NCI-H1092 (cell line): ENCODE data around the gene GLRA3.
"Not testable (repeated sequence)": the region's sequence is repeated elsewhere in the genome, so short reads cannot be mapped to it uniquely, and the experiment has no call there.

Experiments used
- DNase-seq: peaks from one replicate; lab custom pipeline; 2025; lab: John Stamatoyannopoulos, UW

Gene GLRA3

GRCh38 chr4:174658246-174658645 lies 170.8 kb downstream of the GLRA3 start:
- DNase-seq: no peak

DNA sequence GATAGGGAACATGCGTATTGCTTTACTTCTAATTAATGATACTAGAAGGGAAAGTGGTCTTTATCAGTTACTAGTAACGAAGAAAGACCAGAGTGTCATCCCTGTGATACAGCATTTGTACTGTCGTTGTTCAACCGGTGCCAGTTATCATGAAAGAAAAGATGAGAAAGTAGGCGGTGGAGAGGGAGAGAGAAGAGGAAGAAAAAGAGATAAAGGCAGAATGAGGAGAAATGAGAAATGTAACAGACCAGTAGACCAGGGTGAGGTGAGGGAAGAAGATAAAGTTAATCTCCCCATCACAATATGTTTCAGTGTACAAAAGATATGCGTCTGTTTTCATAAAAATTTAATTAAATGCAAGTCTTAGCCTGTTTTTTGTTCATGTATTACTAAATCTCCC lies 171.6 kb downstream of the GLRA3 start:
- DNase-seq: no peak

GRCh38 chr4:174654634-174655033 lies 174.4 kb downstream of the GLRA3 start:
- DNase-seq: no peak

DNA sequence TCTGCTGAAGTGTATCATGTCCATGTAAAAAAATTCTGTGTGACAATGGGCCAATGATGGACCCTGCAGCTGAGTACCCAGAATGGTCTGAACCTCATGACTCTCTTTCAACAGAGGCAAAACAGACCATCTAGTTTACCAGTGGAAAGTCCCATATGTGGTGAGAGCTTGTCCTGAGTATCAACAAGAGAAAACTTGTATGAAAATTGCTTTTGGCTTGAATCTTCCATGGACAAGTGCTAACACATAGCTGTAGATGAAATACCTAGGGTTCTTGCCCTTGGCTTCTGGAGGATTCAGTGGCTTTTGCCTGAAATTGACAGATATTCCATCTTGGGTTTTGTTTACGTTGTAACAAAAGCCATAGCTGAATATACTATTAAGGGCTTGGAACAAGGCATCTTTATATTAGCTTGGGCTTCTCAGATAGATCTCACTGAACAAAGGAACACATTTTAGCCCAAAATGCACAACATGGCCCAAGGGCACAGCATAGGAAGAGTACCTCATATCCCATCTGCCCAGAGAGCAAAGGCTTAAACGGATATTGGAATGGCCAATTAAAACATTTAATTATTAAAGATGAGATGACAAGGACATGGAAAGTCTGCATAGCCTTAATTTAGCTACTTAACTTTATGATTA lies 178.2 kb downstream of the GLRA3 start:
- no peak for DNase-seq

DNA sequence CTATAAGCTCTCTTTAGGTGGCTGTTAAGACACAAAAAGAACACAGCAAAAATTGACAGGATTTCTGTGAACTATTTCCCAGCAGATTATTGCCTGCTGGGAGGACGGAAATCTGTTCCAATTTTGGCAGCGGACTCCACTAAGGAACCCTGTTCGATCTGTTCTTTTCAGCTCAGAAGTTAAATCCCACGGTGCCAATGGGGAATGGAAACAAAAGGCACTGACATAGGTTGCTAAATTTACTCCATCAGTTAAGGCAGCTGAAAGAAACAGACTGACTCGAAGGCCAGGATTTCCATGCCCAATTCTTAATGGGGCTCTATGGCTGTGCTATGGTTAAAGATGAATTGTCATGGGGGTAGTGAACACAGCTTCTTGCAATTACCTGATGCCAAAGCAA lies 180.2 kb downstream of the GLRA3 start:
- no peak for DNase-seq

DNA sequence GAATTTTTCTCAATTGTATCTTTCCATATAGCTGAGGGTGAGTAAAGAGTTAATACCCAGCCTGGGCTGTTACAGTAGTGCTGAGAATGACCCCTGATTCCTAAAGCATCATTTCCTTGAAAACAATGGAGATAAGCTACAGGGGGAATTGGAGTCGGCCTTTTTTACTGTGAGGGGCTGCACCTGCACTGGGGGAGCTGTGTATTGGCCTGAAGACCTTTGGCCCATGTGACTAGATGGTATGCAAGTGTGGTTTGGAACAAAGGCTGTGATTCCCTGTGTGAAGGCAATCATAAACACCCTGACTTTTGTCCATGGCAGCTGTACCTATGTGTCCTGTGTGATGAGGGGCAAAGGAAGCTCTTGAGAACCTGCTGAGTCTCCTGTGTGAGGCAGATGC lies 182.7 kb downstream of the GLRA3 start:
- no peak for DNase-seq

DNA sequence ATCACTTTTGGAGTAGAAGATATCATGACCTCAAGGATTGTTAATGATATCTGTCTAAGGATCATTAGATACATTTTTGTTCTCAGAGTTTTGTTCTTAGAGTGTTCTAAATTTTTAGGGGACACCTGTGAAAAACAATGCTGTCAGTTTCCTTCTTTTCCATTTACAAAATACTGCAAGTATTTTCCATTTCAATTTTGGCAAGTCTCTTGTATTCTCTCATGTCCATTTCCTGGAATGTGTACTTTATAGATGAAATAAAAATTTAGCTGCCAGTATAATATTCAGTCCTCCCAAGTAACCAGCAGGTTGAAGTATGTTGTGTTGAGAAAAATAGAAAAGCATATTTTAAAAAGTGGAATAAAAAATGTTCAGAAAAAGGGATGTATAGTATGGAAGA lies 188.9 kb downstream of the GLRA3 start:
- DNase-seq: no peak

GRCh38 chr4:174635732-174636131 lies 193.3 kb downstream of the GLRA3 start:
- DNase-seq: no peak

DNA sequence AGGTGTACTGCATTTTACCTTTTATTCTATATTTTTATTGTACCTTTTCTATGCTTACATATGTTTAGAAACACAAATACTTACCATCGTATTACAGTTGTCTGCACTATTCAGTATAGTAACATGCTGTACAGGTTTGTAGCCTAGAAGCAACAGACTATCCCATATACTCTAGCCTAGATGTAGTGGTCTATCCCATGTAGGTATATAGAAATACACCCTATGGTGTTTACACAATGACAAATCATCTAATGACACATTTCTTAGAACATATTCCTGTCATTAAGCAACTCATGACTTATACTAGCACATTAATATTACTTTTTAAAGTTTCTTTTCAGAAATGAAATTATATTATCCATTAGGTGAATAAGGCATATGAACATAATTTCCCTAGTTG lies 195.6 kb downstream of the GLRA3 start:
- DNase-seq: no peak

- peak; percentile 13 for DNase-seq
Measured at GRCh38 chr4:174631901-174632758, 196.9 kb downstream of the GLRA3 start.

GRCh38 chr4:174629907-174630450 lies 199.1 kb downstream of the GLRA3 start:
- not testable (repeated sequence) for DNase-seq

DNA sequence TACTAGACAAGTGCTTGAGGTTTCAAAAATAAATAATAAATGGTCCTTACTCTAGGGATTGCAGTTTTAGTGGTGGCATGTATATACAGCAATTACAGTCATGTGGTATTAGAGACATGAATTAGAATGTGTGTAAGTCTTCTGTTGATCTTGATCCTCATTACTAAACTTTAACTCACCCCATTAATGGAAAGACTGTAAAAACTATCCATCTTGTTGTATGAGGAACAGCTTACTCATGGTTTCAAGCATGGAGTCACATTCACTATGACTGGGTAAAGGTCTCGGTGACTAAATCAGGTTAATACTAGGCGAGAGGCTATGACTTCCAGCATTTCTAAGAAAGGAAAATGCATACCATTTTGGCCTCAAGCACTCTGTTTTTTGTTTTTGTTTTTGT lies 199.8 kb downstream of the GLRA3 start:
- no peak for DNase-seq

DNA sequence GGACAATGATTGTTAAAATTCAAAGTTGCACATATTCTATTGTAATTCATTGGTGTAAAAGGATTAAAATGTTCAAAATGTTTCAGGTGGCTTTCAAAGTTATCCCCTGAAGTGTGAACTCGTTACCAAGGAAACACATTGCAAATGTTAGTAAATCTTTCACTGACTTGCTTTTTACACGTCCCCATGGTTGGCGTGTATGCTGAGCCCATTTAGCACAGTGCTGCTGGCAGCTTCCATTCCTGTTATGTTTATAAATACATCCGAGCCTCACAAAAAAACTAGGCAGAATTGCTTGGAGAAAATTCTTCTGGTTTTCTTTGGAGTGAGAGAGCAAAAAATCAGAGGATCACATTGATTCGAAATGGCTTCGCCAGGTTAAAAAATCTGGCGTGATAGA lies 200.9 kb downstream of the GLRA3 start:
- DNase-seq: no peak

GRCh38 chr4:174627473-174627872 lies 201.6 kb downstream of the GLRA3 start:
- no peak for DNase-seq

DNA sequence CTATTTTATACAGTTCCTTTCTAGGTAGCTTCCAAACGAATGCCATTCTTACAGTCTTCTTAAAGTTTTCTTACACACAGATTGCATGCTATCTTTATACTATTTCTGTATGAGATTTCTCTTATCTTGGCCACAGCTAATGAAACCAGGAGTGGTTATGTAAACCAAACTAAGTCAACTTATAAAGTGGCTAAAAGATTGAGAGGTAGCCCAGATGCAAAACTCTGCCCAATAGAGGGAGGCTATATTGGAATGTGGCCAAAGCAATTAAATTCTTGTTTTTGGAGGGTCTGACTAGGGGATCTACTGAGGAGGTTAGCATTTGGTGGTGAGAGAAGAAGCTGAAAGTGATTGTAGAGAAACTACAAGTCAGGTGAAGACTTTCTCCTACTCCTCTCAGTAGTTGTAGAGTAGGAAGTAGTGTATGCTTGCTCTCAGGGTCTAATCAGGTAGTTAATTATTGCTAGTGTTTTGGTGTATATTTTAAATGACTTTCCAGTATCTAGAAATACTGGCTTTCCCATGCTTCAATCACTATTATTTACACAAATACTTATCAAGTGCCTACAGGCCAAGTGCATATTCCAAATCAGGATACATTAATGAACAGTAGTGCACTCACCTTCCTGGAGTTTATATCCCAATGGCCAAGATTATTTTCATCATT lies 202.6 kb downstream of the GLRA3 start:
- no peak for DNase-seq

DNA sequence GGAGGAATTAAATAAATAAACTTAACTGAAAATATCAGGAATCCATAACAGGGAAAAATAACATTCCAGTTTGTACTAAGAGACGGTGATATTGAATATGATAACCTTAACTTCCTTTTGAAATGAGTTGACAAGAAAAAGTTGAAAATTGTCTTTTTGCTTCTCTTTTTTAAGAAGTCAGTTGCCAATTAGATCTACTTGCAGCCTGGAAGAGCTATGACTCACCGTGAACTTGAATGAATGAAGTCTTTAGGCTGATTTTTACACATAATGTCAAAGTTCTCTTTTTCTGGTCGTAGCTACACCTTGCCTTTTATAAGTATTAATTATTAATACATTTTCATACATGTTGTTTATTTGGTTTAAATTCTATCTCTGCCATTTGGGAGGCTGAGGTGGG lies 212.4 kb downstream of the GLRA3 start:
- no peak for DNase-seq

DNA sequence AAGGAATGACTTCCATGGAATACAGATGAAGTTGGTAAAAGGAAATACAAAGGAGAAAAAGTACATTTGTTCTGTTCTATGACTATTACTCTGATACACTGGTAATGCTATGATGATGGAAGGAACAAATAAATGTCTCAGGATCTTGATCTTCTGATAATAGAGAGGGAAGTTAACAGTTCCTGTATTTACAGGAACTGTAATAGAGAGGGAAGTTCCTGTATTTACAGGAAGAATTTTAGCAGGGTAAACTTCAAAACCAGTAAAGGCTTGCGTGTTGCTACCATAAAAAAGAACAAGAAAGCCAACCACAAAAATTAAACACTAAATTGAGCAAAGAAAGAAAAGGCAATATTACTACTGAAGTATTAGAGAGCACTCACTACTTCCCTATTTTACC lies 215.1 kb downstream of the GLRA3 start:
- no peak for DNase-seq

DNA sequence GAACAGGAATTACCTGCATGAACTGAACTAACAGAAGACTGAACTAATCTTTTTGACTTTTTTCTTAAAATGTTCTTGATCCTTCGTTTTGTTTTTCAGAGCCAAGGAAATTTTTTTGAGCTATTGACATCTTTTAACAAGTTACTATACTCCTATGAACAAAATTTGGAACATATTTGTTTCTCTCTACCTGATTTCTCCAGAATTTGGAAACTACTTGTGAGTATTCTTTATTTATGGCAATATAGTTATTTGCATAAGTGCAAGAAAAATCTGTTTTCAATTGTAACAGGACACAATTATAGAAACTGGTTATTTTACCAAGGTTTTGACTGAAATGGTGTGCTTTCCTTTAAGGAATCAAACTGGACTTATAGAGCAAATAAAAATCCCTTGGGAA lies 217.3 kb downstream of the GLRA3 start:
- DNase-seq: no peak

DNA sequence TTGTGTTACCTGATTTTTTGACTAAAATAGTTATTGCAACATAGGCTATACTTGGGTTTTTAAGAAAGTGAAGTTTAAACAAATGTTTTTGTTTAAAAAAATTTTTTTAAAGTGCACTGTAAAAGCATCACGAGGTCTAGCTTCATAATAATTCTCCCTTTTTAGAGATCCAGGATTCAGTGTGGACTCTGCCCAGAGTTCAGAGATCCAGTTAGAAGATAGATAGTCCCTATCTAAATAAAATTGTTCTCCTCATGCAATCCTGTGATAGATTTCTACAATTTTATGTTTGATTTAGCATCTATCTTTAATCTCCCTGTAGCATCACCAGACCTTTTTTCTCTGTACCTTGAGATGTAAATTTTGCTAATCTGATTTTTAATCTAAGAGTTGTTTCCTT lies 221.3 kb downstream of the GLRA3 start:
- no peak for DNase-seq

DNA sequence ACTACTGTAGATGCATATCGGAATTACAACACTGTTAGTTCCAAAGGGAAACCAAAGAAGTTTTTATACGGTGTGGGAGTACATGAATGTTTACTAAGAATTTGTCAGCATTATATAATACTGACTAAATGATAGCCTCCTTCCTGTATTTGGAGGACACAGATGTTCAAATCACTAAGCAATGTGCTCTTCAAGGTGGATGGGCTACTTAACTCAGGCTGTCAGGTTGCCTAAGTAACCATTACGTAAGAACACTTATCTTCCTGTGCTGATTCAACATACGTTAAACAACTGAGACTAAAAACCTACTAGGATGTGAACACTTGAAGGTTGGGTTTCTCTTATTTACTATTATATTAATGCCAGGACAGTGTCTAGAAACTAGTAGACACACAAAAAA lies 224.8 kb downstream of the GLRA3 start:
- no peak for DNase-seq

DNA sequence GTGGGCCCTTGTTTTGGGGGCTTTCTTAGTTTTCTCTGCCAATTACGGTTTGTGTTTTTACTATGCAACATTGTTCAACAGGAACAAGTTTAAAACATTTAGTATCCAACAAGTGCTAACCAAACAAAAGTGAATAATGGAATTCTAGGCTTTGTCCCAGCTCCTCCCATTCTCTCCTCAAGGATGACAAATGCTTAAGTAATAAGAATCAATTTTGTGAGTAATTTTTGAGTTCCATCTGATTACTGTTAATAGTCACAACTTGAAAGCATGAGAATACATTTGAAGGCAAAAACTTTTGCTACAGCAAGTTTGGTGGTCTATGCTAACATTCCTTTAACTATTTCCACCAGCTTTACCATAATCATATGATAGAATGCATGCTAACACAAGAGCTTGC lies 228.7 kb downstream of the GLRA3 start:
- no peak for DNase-seq

DNA sequence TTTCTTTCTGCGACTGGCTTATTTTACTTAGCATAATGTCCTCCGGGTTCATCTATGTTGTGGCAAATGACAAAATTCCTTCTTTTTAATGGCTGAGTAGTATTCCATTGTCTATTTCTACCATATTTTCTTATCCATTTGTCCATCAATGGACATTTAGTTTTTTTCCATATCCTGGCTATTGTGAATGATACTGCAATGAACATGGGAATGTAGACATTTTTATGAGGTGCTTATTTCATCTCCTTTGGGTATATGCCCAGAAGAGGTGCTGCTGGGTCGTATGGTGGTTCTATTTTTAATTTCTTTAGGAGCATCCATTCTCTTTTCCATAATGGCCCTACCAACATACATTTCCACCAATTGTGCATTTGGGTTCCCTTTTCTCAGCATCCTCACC lies 230.2 kb downstream of the GLRA3 start:
- DNase-seq: no peak

GRCh38 chr4:174596513-174596912 lies 232.5 kb downstream of the GLRA3 start:
- DNase-seq: no peak
